Mesenchymal stem cell (in vitro differentiated cells and primary cell): ENCODE data around the gene LINS1.

Source experiments
- DNase-seq: peaks from one replicate; pipeline ENCODE4 v3.0.0-alpha.2; 2013
- H2AFZ ChIP-seq: one replicate; pipeline ENCODE4 v1.6.1; 2013; ENCODE audit warnings: low read depth, mild to moderate bottlenecking, control low read depth, inconsistent platforms, low read length, moderate library complexity
- H2AK5ac ChIP-seq: 2 replicates; pipeline ENCODE4 v1.6.1; 2013; ENCODE audit warnings: low read length, moderate library complexity, mild to moderate bottlenecking, inconsistent platforms; ENCODE audit not compliant: severe bottlenecking
- H2BK120ac ChIP-seq: one replicate; pipeline ENCODE4 v1.6.1; 2013; ENCODE audit warnings: low read depth, mild to moderate bottlenecking, inconsistent platforms, low read length, moderate library complexity
- H2BK12ac ChIP-seq, 2 experiments: one replicate each; pipeline ENCODE4 v1.6.1; 2013; ENCODE audit warnings: inconsistent platforms in 2 of 2, low read length in 2 of 2, mild to moderate bottlenecking in 2 of 2, moderate library complexity in 2 of 2, control low read depth in 1 of 2
- H2BK15ac ChIP-seq: one replicate; pipeline ENCODE4 v1.6.1; 2013; ENCODE audit warnings: mild to moderate bottlenecking, low read depth, inconsistent platforms; ENCODE audit not compliant: poor library complexity, severe bottlenecking
- H2BK5ac ChIP-seq: 2 replicates; pipeline ENCODE4 v1.6.1; 2013; ENCODE audit warnings: low read depth, mild to moderate bottlenecking, low read length, control low read depth, inconsistent platforms; ENCODE audit not compliant: poor library complexity, severe bottlenecking
- H3K14ac ChIP-seq, 2 experiments: one replicate each; pipeline ENCODE4 v1.6.1; 2013; ENCODE audit warnings: inconsistent platforms in 2 of 2, low read length in 2 of 2, control low read depth in 1 of 2, mild to moderate bottlenecking in 1 of 2, moderate library complexity in 1 of 2
- H3K18ac ChIP-seq, 2 experiments: one replicate each; pipeline ENCODE4 v1.6.1; 2013; ENCODE audit warnings: inconsistent platforms in 2 of 2, low read length in 2 of 2, control low read depth in 1 of 2, low read depth in 1 of 2, mild to moderate bottlenecking in 1 of 2
- H3K23ac ChIP-seq, 2 experiments: one replicate each; pipeline ENCODE4 v1.6.1; 2013; ENCODE audit warnings: inconsistent platforms in 2 of 2, low read length in 2 of 2, mild to moderate bottlenecking in 2 of 2, moderate library complexity in 2 of 2, control low read depth in 1 of 2
- H3K27ac ChIP-seq: 2 replicates; pipeline ENCODE4 v1.5.1; 2013; ENCODE audit warnings: mild to moderate bottlenecking, moderate library complexity, low read length, control low read depth, inconsistent platforms; ENCODE audit not compliant: poor library complexity, severe bottlenecking
- H3K27me3 ChIP-seq, 2 experiments: 2 replicates each; pipeline versions ENCODE4 v1.6.1 to v1.7.0; 2013; ENCODE audit warnings: low read length in 2 of 2, mild to moderate bottlenecking in 2 of 2, moderate library complexity in 2 of 2, control low read depth in 1 of 2, inconsistent platforms in 1 of 2; ENCODE audit not compliant: control insufficient read depth in 1 of 2, insufficient read depth in 1 of 2
- H3K36me3 ChIP-seq, 2 experiments: 2 replicates each; pipeline versions ENCODE4 v1.6.1 to v1.7.0; 2013; ENCODE audit warnings: low read length in 2 of 2, control low read depth in 1 of 2, inconsistent platforms in 1 of 2, low read depth in 1 of 2, mild to moderate bottlenecking in 1 of 2; ENCODE audit not compliant: insufficient read depth in 2 of 2, control insufficient read depth in 1 of 2
- H3K4ac ChIP-seq, 2 experiments: one replicate each; pipeline ENCODE4 v1.6.1; 2013; ENCODE audit warnings: inconsistent platforms in 2 of 2, low read length in 2 of 2, mild to moderate bottlenecking in 2 of 2, moderate library complexity in 2 of 2, control low read depth in 1 of 2, low read depth in 1 of 2
- H3K4me1 ChIP-seq: 2 replicates; pipeline ENCODE4 v1.6.1; 2013; ENCODE audit warnings: low read depth, low read length, control low read depth; ENCODE audit not compliant: control insufficient read depth, insufficient read depth
- H3K4me2 ChIP-seq: 2 replicates; pipeline ENCODE4 v1.6.1; 2013; ENCODE audit warnings: low read length, mild to moderate bottlenecking, inconsistent platforms; ENCODE audit not compliant: poor library complexity, severe bottlenecking
- H3K4me3 ChIP-seq, 2 experiments: 2 replicates each; pipeline versions ENCODE4 v1.5.1 to v1.7.0; 2013; ENCODE audit warnings: low read length in 2 of 2, mild to moderate bottlenecking in 2 of 2, control low read depth in 1 of 2, low read depth in 1 of 2; ENCODE audit not compliant: insufficient read depth in 1 of 2
- H3K79me1 ChIP-seq: replicated peaks from 2 replicates; pipeline ENCODE4 v1.6.1; 2013; ENCODE audit warnings: mild to moderate bottlenecking, control low read depth, low read length, inconsistent platforms; ENCODE audit not compliant: poor library complexity, severe bottlenecking
- H3K9ac ChIP-seq: 2 replicates; pipeline ENCODE4 v1.7.0; 2013; ENCODE audit warnings: mild to moderate bottlenecking, low read length, moderate library complexity
- H3K9me3 ChIP-seq: 2 replicates; pipeline ENCODE4 v1.7.0; 2013; ENCODE audit warnings: mild to moderate bottlenecking, low read length; ENCODE audit not compliant: control insufficient read depth
- H4K8ac ChIP-seq: one replicate; pipeline ENCODE4 v1.6.1; 2013; ENCODE audit warnings: inconsistent platforms, mild to moderate bottlenecking, low read length, moderate library complexity
- H4K91ac ChIP-seq: one replicate; pipeline ENCODE4 v1.6.1; 2013; ENCODE audit warnings: mild to moderate bottlenecking, low read length, inconsistent platforms
- WGBS: methylation state at CpG from one replicate; pipeline ENCODE4 v1.1.7; 2013; ENCODE audit warnings: mixed read lengths; 5-methylcytosine and 5-hydroxymethylcytosine counted together

The LINS1 gene

GRCh38 chr15:100615801-100616200, 13.8 kb upstream of the LINS1 start:
- Histone ChIP-seq H3K4me3 (no peak overlapping the region), H3K27ac (no peak overlapping the region)

GRCh38 chr15:100614918-100615317, 12.9 kb upstream of the LINS1 start:
- peaks cover 26% of the 10 kb centered on the region for H3K79me1 ChIP-seq

More at GRCh38 chr15:100615801-100616200, 13.8 kb upstream of the LINS1 start:
- Histone ChIP-seq H2BK15ac (no peak overlapping the region), H4K8ac (no peak overlapping the region), H3K23ac (no peak overlapping the region), H3K9ac (no peak overlapping the region), H3K4me2 (no peak overlapping the region), H3K27me3 (no peaks in the 10 kb centered on the region), H2BK12ac (no peak overlapping the region), H3K14ac (no peak overlapping the region), H3K18ac (no peak overlapping the region), H3K9me3 (no peaks in the 10 kb centered on the region), H2AK5ac (no peak overlapping the region), H3K4ac (no peak overlapping the region), H3K36me3 (peaks cover 18 to 69% of the 10 kb centered on the region in 2 experiments), H2BK5ac (no peak overlapping the region), H3K79me1 (peaks cover 32% of the 10 kb centered on the region), H2BK120ac (no peak overlapping the region), H3K4me1 (no peaks in the 10 kb centered on the region), H2AFZ (no peak overlapping the region), H4K91ac (no peak overlapping the region)
- WGBS, result 98% methylated on average over 3 of the region's 5 CpGs
- no peak for DNase-seq

GRCh38 chr15:100614336-100614735, 12.4 kb upstream of the LINS1 start:
- Histone ChIP-seq H3K36me3 (peaks cover 20 to 67% of the 10 kb centered on the region in 2 experiments), H3K9ac (no peak overlapping the region)
- WGBS, result 96% methylated on average over 2 of the region's 2 CpGs

More at GRCh38 chr15:100614918-100615317, 12.9 kb upstream of the LINS1 start:
- H3K4me1 ChIP-seq, result no peaks in the 10 kb centered on the region
- no peak overlapping the region for H3K4me3 ChIP-seq
- H3K23ac ChIP-seq, result no peak overlapping the region
- H2BK12ac ChIP-seq, result no peak overlapping the region
- no CpG with 5 or more reads among the region's 4 CpGs for WGBS
- no peak overlapping the region for H4K8ac ChIP-seq
- no peak overlapping the region for H3K4me2 ChIP-seq
- peaks cover 18 to 67% of the 10 kb centered on the region in 2 experiments for H3K36me3 ChIP-seq
- H3K27me3 ChIP-seq, result no peaks in the 10 kb centered on the region
- H3K14ac ChIP-seq, result no peak overlapping the region
- H3K9ac ChIP-seq, result no peak overlapping the region
- no peak overlapping the region for H3K27ac ChIP-seq
- no peaks in the 10 kb centered on the region for H3K9me3 ChIP-seq
- DNase-seq, result no peak
- no peak overlapping the region for H3K18ac ChIP-seq
- no peak overlapping the region for H2AK5ac ChIP-seq
- no peak overlapping the region for H2BK5ac ChIP-seq
- no peak overlapping the region for H2AFZ ChIP-seq
- H2BK120ac ChIP-seq, result no peak overlapping the region
- H3K4ac ChIP-seq, result no peak overlapping the region
- no peak overlapping the region for H4K91ac ChIP-seq
- H2BK15ac ChIP-seq, result no peak overlapping the region

GRCh38 chr15:100613208-100613607, 11.2 kb upstream of the LINS1 start:
- no CpG with 5 or more reads among the region's 1 CpG for WGBS
- DNase-seq, result no peak

More at GRCh38 chr15:100614336-100614735, 12.4 kb upstream of the LINS1 start:
- Histone ChIP-seq H3K27me3 (no peaks in the 10 kb centered on the region), H2BK12ac (no peak overlapping the region), H3K4me2 (no peak overlapping the region), H3K79me1 (peaks cover 23% of the 10 kb centered on the region), H2BK120ac (no peak overlapping the region), H2AFZ (no peak overlapping the region), H2BK15ac (no peak overlapping the region), H3K4me3 (no peak overlapping the region), H2BK5ac (no peak overlapping the region), H3K4me1 (no peaks in the 10 kb centered on the region), H3K9me3 (no peaks in the 10 kb centered on the region), H4K8ac (no peak overlapping the region), H3K4ac (no peak overlapping the region), H3K18ac (no peak overlapping the region), H3K14ac (no peak overlapping the region), H3K27ac (no peak overlapping the region), H2AK5ac (no peak overlapping the region), H3K23ac (no peak overlapping the region), H4K91ac (no peak overlapping the region)
- no peak for DNase-seq

More at GRCh38 chr15:100613208-100613607, 11.2 kb upstream of the LINS1 start:
- peaks cover 18 to 67% of the 10 kb centered on the region in 2 experiments for H3K36me3 ChIP-seq
- no peak overlapping the region for H3K4me3 ChIP-seq
- no peak overlapping the region for H3K18ac ChIP-seq
- no peak overlapping the region for H4K8ac ChIP-seq
- H3K23ac ChIP-seq, result no peak overlapping the region
- H3K9me3 ChIP-seq, result no peaks in the 10 kb centered on the region
- H3K9ac ChIP-seq, result no peak overlapping the region
- H2BK5ac ChIP-seq, result no peak overlapping the region
- H3K14ac ChIP-seq, result no peak overlapping the region
- H3K4me1 ChIP-seq, result no peaks in the 10 kb centered on the region
- no peak overlapping the region for H4K91ac ChIP-seq
- H2BK120ac ChIP-seq, result no peak overlapping the region
- no peak overlapping the region for H3K27ac ChIP-seq
- peaks cover 20% of the 10 kb centered on the region for H3K79me1 ChIP-seq
- no peaks in the 10 kb centered on the region for H3K27me3 ChIP-seq
- H3K4ac ChIP-seq, result no peak overlapping the region
- no peak overlapping the region for H2BK15ac ChIP-seq
- no peak overlapping the region for H2AK5ac ChIP-seq
- H2BK12ac ChIP-seq, result no peak overlapping the region
- no peak overlapping the region for H2AFZ ChIP-seq
- H3K4me2 ChIP-seq, result no peak overlapping the region
